HG03097 (cell line): ENCODE data around the gene NPNT.
"Not testable (repeated sequence)": the region's sequence is repeated elsewhere in the genome, so short reads cannot be mapped to it uniquely, and the experiment has no call there.

Experiments
- ATAC-seq: cut with Tn5 transposase; IDR thresholded peaks from one replicate; pipeline ENCODE4 v1.9.1; 2021; ENCODE audit not compliant: unreplicated experiment, low FRiP score

Gene NPNT

DNA sequence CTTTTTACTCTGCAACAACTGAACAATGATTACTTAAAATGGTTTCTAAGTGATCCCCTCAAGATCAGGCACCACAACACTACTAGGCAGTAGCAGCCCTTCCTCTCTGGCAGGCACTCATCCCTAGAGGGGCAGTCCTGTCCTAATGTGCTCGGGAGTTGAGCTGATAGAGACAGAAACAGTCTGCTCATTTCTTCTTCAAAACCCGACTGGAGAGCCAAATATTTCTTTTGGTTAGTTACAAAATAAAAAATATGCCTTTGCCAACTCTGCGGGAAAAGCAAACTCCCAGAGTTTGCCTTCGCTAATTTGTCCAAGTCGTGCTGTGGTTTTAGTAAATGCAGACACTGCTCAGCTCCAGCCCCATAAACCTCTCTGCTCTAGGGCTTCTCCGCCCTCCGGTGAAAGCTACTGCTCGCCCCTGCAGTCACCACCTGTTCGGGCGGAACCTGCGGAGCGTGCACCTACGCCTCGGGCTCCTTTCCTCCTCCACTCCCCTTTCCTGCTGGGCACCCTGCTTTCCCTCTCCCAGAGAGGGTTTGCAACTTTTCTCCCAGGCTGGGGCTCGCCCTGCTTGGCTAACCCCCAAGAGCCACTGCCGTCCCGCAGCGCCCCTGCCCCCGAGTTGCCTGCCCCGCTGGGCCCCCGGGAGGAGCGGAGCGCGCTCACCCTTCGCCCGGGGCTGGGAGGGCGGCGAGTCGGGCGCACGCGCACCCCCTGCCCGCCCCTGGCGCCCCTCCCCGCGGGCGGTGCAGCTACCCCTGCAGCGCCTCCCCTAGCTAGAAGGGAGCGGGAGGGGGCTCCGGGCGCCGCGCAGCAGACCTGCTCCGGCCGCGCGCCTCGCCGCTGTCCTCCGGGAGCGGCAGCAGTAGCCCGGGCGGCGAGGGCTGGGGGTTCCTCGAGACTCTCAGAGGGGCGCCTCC is at the start of gene NPNT:
TSS of gene NPNT (plus strand) at position 812 of the 923 bp plus-strand sequence. CDS start 182 bp downstream, outside the sequence.
- no peak for ATAC-seq

- no peak for ATAC-seq
Observed at GRCh38 chr4:105845559-105845958, 49.7 kb upstream of the NPNT start.

DNA sequence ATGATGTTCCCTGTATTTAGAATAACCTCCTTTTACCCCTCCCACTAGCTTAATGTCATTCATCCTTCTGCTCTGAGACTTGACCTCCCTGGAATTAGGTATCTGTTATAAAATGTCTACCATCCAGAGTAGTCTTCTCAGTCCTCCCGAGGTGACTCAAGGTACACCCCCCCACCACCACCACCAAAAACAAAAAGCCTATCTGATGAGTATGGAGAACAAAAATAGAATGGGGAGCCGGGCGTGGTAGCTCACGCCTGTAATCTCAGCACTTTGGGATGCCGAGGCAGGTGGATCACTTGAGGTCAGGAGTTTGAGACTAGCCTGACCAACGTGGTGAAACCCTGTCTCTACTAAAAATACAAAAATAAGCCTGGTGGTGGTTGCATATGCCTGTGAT is 46.9 kb upstream of the NPNT start:
- ATAC-seq, result not testable (repeated sequence)

- ATAC-seq, result no peak
Observed at GRCh38 chr4:105851196-105851595, 44.1 kb upstream of the NPNT start.

DNA sequence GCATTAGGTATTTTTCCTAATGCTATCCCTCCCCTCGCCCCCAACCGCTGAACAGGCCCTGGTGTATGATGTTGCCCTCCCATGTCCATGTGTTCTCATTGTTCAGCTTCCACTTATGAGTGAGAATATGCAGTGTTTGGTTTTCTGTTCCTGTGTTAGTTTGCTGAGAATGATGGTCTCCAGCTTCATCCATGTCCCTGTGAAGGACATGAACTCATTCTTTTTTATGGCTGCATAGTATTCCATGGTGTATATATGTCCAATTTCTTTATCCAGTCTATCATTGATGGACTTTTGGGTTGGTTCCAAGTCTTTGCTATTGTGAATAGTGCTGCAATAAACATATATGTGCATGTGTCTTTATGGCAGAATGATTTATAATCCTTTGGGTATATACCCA is 43.0 kb upstream of the NPNT start:
- ATAC-seq, result not testable (repeated sequence)

DNA sequence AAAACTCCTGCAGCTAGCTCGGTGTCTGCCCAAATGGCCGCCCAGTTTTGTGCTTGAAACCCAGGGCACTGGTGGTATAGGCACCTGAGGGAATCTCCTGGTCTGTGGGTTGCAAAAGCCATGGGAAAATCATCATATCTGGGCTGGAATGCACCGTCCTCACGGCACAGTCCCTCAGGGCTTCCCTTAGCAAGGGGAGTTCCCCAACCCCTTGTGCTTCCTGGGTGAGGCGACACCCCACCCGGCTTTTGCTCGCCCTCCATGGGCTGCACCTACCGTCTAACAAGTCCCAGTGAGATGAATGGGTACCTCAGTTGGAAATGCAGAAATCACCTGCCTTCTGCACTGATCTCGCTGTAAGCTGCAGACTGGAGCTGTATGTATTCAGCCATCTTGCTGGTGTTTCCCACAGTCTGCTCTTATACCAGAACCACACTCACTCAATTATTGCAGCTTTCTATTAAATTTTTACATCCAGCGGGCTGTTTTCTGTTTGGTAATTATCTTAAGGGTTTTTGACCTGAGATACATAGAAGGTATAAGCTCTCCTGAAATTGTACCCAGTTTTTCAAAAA is 36.7 kb upstream of the NPNT start:
- no peak for ATAC-seq

GRCh38 chr4:105859233-105859632 is 36.0 kb upstream of the NPNT start:
- ATAC-seq, result no peak

DNA sequence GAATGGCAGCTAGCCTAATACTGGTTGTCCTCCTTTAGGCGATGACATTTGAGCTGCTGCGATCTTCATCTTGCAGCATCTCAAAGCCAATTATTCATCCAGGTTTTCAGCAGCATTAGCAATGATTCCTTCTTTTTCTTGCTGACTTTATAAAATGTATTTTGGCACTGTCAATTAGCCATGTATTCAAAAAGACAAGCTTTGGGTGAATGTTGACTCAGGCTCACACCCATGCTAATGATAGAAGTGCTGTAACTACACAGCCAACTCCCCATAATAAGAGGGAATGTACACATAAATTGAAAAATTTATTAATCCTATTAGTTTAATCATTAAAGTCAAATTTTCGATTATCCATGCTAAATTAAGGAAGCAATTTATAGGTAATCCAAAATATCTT is 24.3 kb upstream of the NPNT start:
- no peak for ATAC-seq

DNA sequence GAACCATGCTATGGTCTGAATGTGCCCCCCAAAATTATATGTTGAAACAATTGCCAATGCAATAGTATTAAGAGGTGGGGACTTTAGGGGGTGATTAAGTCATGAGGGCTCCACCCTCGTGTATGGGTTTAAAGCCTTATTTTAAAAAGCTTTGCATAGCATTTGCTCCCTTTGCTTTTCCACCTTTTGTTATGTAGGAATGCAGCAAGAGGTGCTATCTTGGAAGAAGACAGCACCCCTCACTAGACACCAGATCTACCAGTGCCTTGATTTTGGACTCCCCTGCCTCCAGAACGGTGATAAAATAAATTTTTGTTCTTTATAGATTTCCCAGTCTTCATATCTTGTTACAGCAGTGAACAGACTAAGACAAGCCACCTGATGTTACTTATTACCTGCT is 23.3 kb upstream of the NPNT start:
- ATAC-seq, result no peak

DNA sequence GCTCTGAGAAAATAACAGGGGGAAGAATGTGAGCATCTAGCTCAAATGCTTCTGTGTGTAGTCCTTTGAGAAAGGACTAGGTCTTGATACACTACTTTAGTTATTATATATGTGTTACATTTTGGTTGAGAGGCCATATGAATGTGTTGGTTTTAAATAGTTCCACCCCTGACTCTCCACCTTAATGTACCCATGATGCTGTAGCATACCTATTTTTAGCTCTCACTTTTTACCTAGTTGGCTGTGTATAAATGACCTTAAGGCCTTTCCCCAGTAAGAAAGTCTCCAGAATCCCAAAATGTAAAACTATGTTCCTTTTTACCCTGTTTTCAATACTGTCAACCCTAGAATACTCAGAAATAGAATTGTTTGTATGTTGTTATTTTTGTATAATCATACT is 20.0 kb upstream of the NPNT start:
- ATAC-seq, result no peak

GRCh38 chr4:105878668-105879067 is 16.6 kb upstream of the NPNT start:
- no peak for ATAC-seq

GRCh38 chr4:105887508-105887907 is 7.8 kb upstream of the NPNT start:
- no peak for ATAC-seq

GRCh38 chr4:105895583-105896460 is 551 bp downstream of the NPNT start:
- no peak for ATAC-seq

GRCh38 chr4:105896461-105896942 is 1.2 kb downstream of the NPNT start:
- no peak for ATAC-seq

- no peak for ATAC-seq
Observed at GRCh38 chr4:105896984-105897775, 1.9 kb downstream of the NPNT start.

DNA sequence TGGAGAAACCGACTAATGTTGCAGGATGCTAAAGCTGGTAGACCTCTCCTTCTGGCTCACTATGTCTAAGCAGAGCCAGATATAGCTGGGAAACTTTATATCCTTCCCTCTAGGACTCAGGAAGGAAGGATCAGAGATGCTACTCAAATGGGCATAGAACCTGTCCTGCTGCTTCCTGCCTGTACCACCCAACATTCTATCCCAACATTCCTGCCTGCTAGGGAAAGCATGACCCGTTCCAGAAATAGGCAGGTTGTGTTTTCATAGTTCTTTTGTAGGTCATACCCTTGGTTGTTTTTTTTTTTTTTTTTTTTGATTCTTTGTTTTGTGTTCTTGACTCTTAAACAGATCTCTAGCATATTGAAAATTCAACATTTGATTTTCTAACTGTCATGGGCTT is 5.3 kb downstream of the NPNT start:
- no peak for ATAC-seq

GRCh38 chr4:105902550-105903262 is 7.4 kb downstream of the NPNT start:
- ATAC-seq, result no peak

GRCh38 chr4:105909787-105910281 is 14.6 kb downstream of the NPNT start:
- ATAC-seq, result no peak

GRCh38 chr4:105911426-105911825 is 16.2 kb downstream of the NPNT start:
- ATAC-seq, result no peak
